Pulmonary artery endothelial cell (primary cell): Measurements from ENCODE around the gene GYS1. TPM values are rescaled to one million over a fixed set of nuclear protein-coding genes. Genes with fewer than 3 reads are reported as not detected.

ENCODE experiments used
- DNase-seq: peaks from one replicate; pipeline ENCODE4 v3.0.0-alpha.2; 2011; ENCODE audit warnings: low read depth, low spot score
- total RNA-seq: library from RNA; depleted of rRNA; stranded (reverse); fragments of >200 nt; gene quantifications from 2 replicates; pipeline ENCODE4 v1.2.3, GENCODE V29; 2014

The GYS1 gene
- total RNA-seq, 1 donor from 2014 or later, result 30.3 TPM

- DNase-seq, result no peak
Observed at GRCh38 chr19:48990400-48990799, 2.7 kb downstream of the GYS1 start.

DNA sequence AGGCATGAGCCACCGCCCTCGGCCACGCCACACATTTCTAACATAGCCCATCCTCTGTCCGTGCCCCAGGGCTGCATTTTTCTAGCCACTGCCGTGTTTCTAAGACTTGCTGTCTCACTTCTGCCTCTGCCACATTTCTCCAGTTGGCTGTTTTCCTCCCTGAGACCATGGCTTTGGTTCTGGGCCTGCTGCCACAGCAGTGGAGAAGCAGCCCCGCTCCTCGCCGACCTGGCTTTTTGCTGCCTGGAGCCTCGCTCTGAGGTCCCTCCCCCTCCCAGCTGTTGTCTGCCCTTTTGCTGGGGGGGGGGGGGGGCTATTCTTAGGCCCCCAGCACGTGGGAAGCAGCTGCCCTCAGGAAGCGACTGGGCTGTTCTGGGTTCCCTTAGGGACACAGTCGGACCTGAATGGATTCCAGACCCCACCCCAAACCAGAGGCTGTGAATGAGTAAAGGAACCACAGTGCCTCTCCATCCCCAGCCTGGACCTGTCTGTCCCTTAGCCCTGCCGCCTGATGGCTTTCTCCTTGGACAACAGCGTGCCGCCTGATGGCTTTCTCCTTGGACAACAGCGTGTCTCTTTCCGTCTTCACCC is 3.3 kb downstream of the GYS1 start:
- DNase-seq, result no peak

- no peak for DNase-seq
Observed at GRCh38 chr19:48988860-48989259, 4.2 kb downstream of the GYS1 start.

- DNase-seq, result no peak
Observed at GRCh38 chr19:48988286-48988685, 4.8 kb downstream of the GYS1 start.

- DNase-seq, result no peak
Observed at GRCh38 chr19:48987323-48987722, 5.8 kb downstream of the GYS1 start.

DNA sequence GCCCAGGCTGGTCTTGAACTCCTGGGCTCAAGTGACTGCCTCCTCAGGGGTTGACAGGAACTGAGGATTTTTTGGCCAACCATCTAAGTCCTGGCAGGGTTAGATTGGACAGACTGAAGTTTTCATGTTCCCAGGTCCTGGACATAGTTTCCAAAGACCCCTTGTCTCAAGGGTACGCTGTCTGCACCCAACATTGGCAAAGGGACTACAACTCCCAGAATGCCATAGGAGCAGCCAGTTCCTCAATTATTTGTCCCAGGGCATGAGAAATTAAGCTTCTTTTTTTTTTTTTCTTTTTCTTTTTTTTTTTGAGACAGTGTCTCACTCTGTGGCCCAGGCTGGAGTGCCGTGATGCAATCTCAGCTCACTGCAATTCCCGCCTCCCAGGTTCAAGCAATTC is 6.9 kb downstream of the GYS1 start:
- no peak for DNase-seq

DNA sequence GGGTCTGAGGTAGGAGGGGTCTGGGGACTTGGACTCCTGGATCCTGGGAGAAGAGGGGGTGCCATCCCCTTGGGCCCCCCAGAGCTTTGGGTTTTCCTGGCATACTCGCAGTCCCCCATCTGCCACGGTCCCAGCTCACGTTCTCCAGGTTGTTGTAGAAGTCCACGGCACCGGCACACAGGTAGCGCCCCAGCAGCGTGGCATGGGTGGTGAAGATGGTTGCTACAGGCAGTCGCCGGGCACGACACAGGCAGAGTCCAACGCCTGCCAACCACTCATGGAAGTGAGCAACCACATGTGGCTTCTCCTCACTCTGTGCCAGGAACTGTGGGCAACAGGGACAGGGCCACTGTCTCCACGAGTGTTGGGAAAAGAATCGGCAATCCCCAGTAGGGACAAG is 7.4 kb downstream of the GYS1 start:
- no peak for DNase-seq

- no peak for DNase-seq
Observed at GRCh38 chr19:48982280-48982679, 10.8 kb downstream of the GYS1 start.

DNA sequence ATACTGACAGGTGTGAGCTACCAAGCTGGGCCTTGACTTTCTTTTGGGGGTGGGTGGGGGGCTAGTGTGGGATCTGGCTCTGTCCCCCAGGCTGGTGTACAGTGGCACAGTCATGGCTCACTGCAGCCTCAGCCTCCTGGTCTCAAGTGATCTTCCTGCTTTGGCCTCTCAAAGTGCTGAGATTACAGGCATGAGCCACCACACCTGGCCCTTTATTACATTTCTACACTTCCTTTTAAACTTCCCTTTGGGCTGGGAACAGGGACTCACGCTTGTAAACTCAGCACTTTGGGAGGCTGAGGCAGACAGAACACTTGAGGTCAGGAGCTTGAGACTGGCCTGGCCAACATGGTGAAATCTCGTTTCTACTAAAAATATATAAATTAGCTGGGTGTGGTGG is 16.0 kb downstream of the GYS1 start:
- DNase-seq, result no peak

DNA sequence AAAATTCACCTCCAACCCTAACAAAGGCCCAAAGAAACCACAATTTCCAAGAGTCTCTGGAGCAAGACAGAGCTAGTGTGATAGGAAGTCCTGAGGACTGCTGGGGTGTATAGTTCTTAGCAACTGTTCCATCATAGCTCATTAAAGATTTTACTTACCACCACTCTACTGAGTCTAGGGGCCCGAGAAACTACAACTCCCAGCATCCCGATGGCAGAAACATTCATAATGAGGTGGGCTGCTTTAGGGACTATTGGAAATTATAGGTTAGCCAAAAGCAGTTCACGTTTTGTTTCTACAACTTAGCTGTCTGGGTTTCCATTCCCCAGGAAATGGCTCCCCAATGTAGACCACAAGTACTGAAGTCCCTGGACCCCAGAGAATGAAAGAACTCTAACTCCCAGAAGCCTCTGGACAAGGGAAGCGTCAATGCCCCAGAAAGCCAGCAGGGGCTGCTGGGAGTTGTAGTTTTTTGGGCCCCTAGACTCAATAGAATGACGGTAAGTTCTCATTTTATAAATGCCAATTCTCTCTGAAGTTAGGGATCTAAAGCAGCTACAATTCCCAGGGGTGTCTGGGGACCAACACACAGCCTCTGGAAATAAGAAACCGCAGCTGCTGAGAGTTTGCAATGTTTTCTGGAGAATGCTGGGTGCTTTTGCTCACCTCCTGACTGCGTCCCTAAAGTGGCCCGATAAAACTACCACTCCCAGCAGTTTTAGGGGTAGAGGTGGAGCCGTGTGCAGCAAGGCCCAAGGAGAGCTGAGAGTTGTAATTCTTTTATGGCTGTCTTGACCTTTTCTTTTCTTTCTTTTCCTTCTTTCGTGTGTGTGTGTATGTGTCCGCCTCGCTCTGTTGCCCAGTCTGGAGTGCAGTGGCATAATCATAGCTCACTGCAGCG is 16.9 kb downstream of the GYS1 start:
- DNase-seq, result no peak

- no peak for DNase-seq
Observed at GRCh38 chr19:48970923-48971395, 22.1 kb downstream of the GYS1 start.

DNA sequence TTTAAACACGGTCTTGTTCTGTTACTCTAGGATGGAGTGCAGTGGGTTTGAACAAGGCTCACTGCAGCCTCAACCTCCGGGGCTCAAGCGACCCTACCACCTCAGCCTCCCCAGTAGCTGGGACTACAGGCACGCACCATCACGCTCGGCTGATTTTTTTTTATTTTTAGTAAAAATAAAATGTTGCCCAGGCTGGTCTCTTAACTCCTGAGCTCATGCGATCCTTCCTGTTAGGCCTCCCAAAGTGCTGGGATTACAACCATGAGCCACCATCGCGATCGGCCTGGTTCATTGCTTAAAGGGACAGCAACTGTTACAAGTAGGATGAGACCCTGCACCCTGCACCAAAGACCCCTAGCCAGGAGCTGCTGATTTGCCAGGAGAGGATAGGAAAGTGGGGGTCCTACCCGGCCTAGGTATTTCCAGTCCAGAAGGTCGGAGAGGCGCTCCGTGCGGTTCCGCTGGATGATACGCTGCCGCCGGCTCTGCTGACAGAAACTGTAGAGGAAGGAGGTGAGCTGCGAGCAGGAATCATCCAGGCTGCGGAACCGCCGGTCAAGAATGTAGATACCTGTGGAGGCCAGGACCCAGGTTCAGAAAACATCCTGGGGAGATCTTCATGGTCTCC is 22.9 kb downstream of the GYS1 start:
- no peak for DNase-seq

DNA sequence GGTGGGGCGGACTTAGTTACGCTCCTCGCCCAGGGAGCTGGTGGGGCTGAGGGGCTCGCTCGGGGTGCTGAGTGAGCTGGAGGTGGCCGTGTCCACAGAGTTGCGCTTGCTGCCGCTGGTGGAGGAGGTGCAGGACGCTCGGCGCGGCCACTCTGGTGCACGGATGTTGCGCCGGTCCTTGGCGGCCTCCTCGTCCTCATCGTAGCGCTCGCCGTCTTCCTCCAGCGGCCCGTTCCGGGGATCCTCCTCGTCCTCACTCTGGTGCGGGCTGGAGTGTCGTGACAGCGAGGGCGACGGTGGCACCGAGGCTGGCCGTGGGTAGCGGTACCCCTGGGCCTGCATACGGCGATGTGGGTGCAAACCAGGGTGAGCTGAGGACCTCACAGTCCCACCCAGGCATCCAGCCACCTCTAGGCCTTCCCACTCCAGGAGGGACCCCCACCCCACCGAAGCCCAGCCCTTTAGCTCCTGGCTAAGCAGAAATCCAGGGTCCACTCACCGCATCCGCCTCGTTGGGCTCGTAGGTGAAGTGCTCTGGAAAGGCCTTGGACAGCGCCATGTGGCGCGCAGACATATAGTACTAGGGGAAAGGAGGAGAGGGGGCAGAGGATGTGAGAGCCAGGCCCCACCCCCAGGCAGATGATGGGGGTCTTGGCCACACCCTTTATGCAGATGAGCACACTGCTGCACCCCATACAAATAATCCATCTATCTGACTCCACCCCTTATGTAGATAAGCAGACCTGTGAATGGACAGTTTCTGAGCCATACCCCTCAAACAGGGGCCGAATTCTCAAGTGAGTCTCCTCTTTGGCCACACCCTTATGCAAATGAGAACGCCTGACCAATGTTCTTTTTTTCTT is 23.6 kb downstream of the GYS1 start:
- DNase-seq, result no peak

DNA sequence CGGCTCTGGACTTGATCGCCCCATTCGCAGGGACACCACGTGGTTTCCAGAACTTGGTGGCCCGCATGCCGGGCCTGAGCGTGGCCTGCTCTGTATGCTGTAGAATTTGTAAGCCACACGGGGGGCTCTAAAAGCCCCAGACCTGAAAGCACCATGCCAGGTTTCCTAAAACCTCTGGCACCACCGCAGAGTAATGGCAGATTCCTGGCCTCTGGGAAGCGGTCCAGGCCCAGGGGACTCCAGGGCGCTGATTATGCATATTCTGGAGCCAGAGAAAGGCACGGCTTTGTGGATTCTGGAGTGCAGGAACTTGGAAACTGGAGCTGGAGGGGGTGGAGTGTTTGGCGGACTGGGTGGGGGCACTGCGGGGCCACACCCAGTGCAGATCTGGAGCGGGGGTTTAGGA is 24.3 kb downstream of the GYS1 start:
- no peak for DNase-seq

DNA sequence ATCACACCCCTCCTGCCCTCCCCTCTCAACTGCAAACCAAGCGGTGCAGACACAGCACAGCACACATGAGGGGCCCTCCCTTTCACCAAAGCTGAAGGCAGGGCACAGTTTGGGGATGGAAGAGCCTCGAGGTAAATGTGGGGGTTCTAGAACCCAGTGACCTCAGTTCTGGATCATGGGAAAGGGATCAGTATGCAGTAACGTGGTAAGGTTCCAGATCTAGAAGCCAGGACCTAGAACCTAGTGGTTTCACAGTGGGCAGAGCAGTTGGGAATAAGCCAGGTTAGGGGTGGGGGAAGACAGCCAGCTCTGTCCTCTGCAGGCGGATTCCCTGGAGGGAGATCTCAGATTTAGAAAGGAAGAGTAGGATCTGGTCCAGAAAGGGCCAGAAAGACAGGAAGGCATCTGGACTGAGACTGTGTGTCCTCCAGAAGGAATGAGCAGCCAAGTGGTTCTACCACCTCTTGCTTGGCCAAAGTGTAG is 24.9 kb downstream of the GYS1 start:
- no peak for DNase-seq

- no peak for DNase-seq
Observed at GRCh38 chr19:48967346-48968178, 25.5 kb downstream of the GYS1 start.

- no peak for DNase-seq
Observed at GRCh38 chr19:48966541-48967345, 26.4 kb downstream of the GYS1 start.

GRCh38 chr19:48965806-48966540 is 27.1 kb downstream of the GYS1 start:
- DNase-seq, result no peak
